NAMALWA (cell line): ENCODE measurements around the gene PNLIPRP1.

Source experiments
- DNase-seq: peaks from one replicate; pipeline ENCODE4 v3.0.0-alpha.2; 2015; ENCODE audit warnings: low spot score

The PNLIPRP1 gene

GRCh38 chr10:116590590-116591444 lies at the start of gene PNLIPRP1:
TSS of gene PNLIPRP1 (plus strand) at chr10:116590959. CDS start at chr10:116591130, 171 bp downstream.
- no peak for DNase-seq

- no peak for DNase-seq
Measured at GRCh38 chr10:116542007-116542677, 48.6 kb upstream of the PNLIPRP1 start.

- no peak for DNase-seq
Measured at GRCh38 chr10:116545122-116545521, 45.6 kb upstream of the PNLIPRP1 start.

GRCh38 chr10:116545756-116546155 lies 45.0 kb upstream of the PNLIPRP1 start, which contains the start of gene PNLIP:
TSS of gene PNLIP (plus strand) at chr10:116545931. CDS start at chr10:116546093, 162 bp downstream.
- DNase-seq = no peak

- no peak for DNase-seq
Measured at GRCh38 chr10:116548301-116548700, 42.5 kb upstream of the PNLIPRP1 start.

GRCh38 chr10:116553378-116553980 lies 37.3 kb upstream of the PNLIPRP1 start:
- no peak for DNase-seq

GRCh38 chr10:116554628-116555027 lies 36.1 kb upstream of the PNLIPRP1 start:
- DNase-seq = no peak

- DNase-seq = no peak
Measured at GRCh38 chr10:116555880-116556279, 34.9 kb upstream of the PNLIPRP1 start.

- no peak for DNase-seq
Measured at GRCh38 chr10:116557305-116557880, 33.4 kb upstream of the PNLIPRP1 start.

- DNase-seq = no peak
Measured at GRCh38 chr10:116565534-116565933, 25.2 kb upstream of the PNLIPRP1 start.

GRCh38 chr10:116566932-116567331 lies 23.8 kb upstream of the PNLIPRP1 start:
- no peak for DNase-seq

- DNase-seq = no peak
Measured at GRCh38 chr10:116567335-116567734, 23.4 kb upstream of the PNLIPRP1 start.

GRCh38 chr10:116574797-116575196 lies 16.0 kb upstream of the PNLIPRP1 start:
- no peak for DNase-seq

GRCh38 chr10:116587878-116588591 lies 2.7 kb upstream of the PNLIPRP1 start:
- DNase-seq = no peak

GRCh38 chr10:116588995-116589394 lies 1.8 kb upstream of the PNLIPRP1 start:
- no peak for DNase-seq

- DNase-seq = no peak
Measured at GRCh38 chr10:116589926-116590325, 833 bp upstream of the PNLIPRP1 start.

GRCh38 chr10:116593139-116593740 lies 2.5 kb downstream of the PNLIPRP1 start:
- no peak for DNase-seq

- DNase-seq = no peak
Measured at GRCh38 chr10:116594525-116595035, 3.8 kb downstream of the PNLIPRP1 start.

GRCh38 chr10:116596062-116596461 lies 5.3 kb downstream of the PNLIPRP1 start:
- DNase-seq = no peak

GRCh38 chr10:116597543-116597942 lies 6.8 kb downstream of the PNLIPRP1 start:
- DNase-seq = no peak

GRCh38 chr10:116598329-116598728 lies 7.6 kb downstream of the PNLIPRP1 start:
- DNase-seq = no peak
